GM12801 (cell line): ENCODE results near the gene TIPRL.

ENCODE experiments used
- CTCF ChIP-seq: IDR thresholded peaks from one replicate; pipeline ENCODE4 v1.5.1; 2011; ENCODE audit warnings: control low read depth; ENCODE audit not compliant: insufficient read length; ENCODE audit errors: extremely low read depth

TIPRL gene

GRCh38 chr1:168246506-168246905 lies 67.7 kb downstream of the TIPRL start:
- no peak for TF ChIP-seq CTCF
